Mesendoderm (in vitro differentiated cells): Measurements from ENCODE around the gene TCF12.
A peak's percentile ranks its signal among the peaks of the same experiment; 100 is the strongest.

Experiments
- DNase-seq: peaks from one replicate; pipeline ENCODE4 v3.0.0; 2013
- H2AK5ac ChIP-seq: 2 replicates; pipeline ENCODE4 v1.6.1; 2013; ENCODE audit warnings: low read length, inconsistent platforms
- H2BK120ac ChIP-seq: 2 replicates; pipeline ENCODE4 v1.6.1; 2013; ENCODE audit warnings: low read depth, mild to moderate bottlenecking, low read length, moderate library complexity, mixed read lengths
- H2BK15ac ChIP-seq: replicated peaks from 2 replicates; pipeline ENCODE4 v1.6.1; 2013; ENCODE audit warnings: low read depth, mild to moderate bottlenecking, moderate library complexity
- H2BK5ac ChIP-seq: 2 replicates; pipeline ENCODE4 v1.6.1; 2013; ENCODE audit warnings: low read length, inconsistent platforms
- H3K18ac ChIP-seq: 2 replicates; pipeline ENCODE4 v1.6.1; 2013; ENCODE audit warnings: mild to moderate bottlenecking, low read length, mixed read lengths
- H3K23ac ChIP-seq: one replicate; pipeline ENCODE4 v1.6.1; 2013; ENCODE audit warnings: low read length
- H3K27ac ChIP-seq: 2 replicates; pipeline ENCODE4 v1.5.1; 2013; ENCODE audit warnings: low read depth, mild to moderate bottlenecking, inconsistent platforms, low read length, moderate library complexity
- H3K27me3 ChIP-seq: 2 replicates; pipeline ENCODE4 v1.6.1; 2013; ENCODE audit warnings: low read length, control low read depth, mild to moderate bottlenecking, inconsistent platforms; ENCODE audit not compliant: insufficient read depth, poor library complexity
- H3K36me3 ChIP-seq: 2 replicates; pipeline ENCODE4 v1.6.1; 2013; ENCODE audit warnings: low read length, inconsistent platforms; ENCODE audit not compliant: control insufficient read depth, insufficient read depth
- H3K4ac ChIP-seq: one replicate; pipeline ENCODE4 v1.6.1; 2013; ENCODE audit warnings: low read depth, mild to moderate bottlenecking, low read length, moderate library complexity
- H3K4me1 ChIP-seq: 2 replicates; pipeline ENCODE4 v1.6.1; 2013; ENCODE audit warnings: low read depth, low read length, inconsistent platforms; ENCODE audit not compliant: control insufficient read depth
- H3K4me2 ChIP-seq: 2 replicates; pipeline ENCODE4 v1.6.1; 2013; ENCODE audit warnings: low read length
- H3K4me3 ChIP-seq: 2 replicates; pipeline ENCODE4 v1.5.1; 2013; ENCODE audit warnings: mild to moderate bottlenecking, low read length
- H3K56ac ChIP-seq: one replicate; pipeline ENCODE4 v1.6.1; 2013; ENCODE audit warnings: low read length
- H3K79me1 ChIP-seq: 2 replicates; pipeline ENCODE4 v1.6.1; 2013; ENCODE audit warnings: low read length, inconsistent platforms
- H3K79me2 ChIP-seq: 2 replicates; pipeline ENCODE4 v1.6.1; 2013; ENCODE audit warnings: mild to moderate bottlenecking, low read length; ENCODE audit not compliant: control insufficient read depth, insufficient read depth
- H3K9ac ChIP-seq: 2 replicates; pipeline ENCODE4 v1.6.1; 2013; ENCODE audit warnings: low read length, inconsistent platforms
- H4K5ac ChIP-seq: one replicate; pipeline ENCODE4 v1.6.1; 2013; ENCODE audit warnings: low read length
- H4K8ac ChIP-seq: one replicate; pipeline ENCODE4 v1.6.1; 2013; ENCODE audit warnings: low read depth, mild to moderate bottlenecking, control low read depth, low read length, moderate library complexity
- WGBS: extraction: QIAGEN DNeasy Blood & Tissue Kit; methylation state at CpG from one replicate; pipeline ENCODE4 v1.1.7; 2013; ENCODE audit warnings: low lambda C conversion rate, missing lambda C conversion rate; ENCODE audit not compliant: insufficient coverage; ENCODE audit errors: extremely low coverage; 5-methylcytosine and 5-hydroxymethylcytosine counted together

The TCF12 gene

DNA sequence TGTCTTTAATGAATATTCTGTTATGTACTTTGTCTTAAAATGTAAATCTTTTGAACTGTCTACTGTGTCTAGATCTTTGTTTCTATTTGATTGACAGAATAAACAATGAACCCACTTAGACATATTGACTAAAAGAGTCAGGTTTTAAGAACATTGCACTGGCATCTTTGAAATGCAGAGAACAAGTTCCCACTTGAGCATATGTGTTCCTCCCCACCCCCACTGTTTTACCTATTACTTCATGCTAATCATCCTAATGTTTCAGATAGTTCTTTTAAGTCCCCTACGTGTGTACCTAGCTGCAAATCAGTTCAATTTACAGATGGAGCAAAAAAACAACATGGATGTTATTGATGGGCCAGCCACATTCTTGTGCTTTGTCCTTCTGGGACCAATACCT, 11.7 kb upstream of the TCF12 start:
- Histone ChIP-seq H3K9ac (no peak overlapping the region), H3K23ac (no peak overlapping the region), H3K4ac (no peak overlapping the region), H3K27ac (no peak overlapping the region), H2BK120ac (no peak overlapping the region), H3K36me3 (no peaks in the 10 kb centered on the region), H3K79me1 (no peaks in the 10 kb centered on the region), H2BK15ac (no peak overlapping the region), H3K4me1 (no peaks in the 10 kb centered on the region), H3K56ac (no peak overlapping the region), H3K79me2 (no peaks in the 10 kb centered on the region), H3K27me3 (no peaks in the 10 kb centered on the region), H2BK5ac (no peak overlapping the region), H4K5ac (no peak overlapping the region), H2AK5ac (no peak overlapping the region), H3K4me2 (no peak overlapping the region), H3K18ac (no peak overlapping the region), H4K8ac (no peak overlapping the region), H3K4me3 (no peak overlapping the region)
- no CpG with 5 or more reads among the region's 1 CpG for WGBS
- DNase-seq, result no peak

- Histone ChIP-seq H3K23ac (no peak overlapping the region), H3K36me3 (no peaks in the 10 kb centered on the region), H2AK5ac (no peak overlapping the region), H3K4me1 (no peaks in the 10 kb centered on the region), H3K27me3 (no peaks in the 10 kb centered on the region), H2BK15ac (no peak overlapping the region), H3K9ac (no peak overlapping the region), H3K4me2 (no peak overlapping the region), H4K5ac (no peak overlapping the region), H3K79me2 (no peaks in the 10 kb centered on the region), H2BK120ac (no peak overlapping the region), H3K4me3 (no peak overlapping the region), H4K8ac (no peak overlapping the region), H2BK5ac (no peak overlapping the region), H3K56ac (no peak overlapping the region), H3K4ac (no peak overlapping the region), H3K18ac (no peak overlapping the region), H3K27ac (no peak overlapping the region), H3K79me1 (no peaks in the 10 kb centered on the region)
- DNase-seq, result no peak
- no CpG with 5 or more reads among the region's 7 CpGs for WGBS
These were observed 7.6 kb upstream of the TCF12 start for GRCh38 chr15:56910801-56911200.

- H3K18ac ChIP-seq, result no peak overlapping the region
- no peak overlapping the region for H4K8ac ChIP-seq
- no peaks in the 10 kb centered on the region for H3K79me2 ChIP-seq
- H3K4me1 ChIP-seq, result no peaks in the 10 kb centered on the region
- H4K5ac ChIP-seq, result no peak overlapping the region
- no peaks in the 10 kb centered on the region for H3K36me3 ChIP-seq
- no peak overlapping the region for H2BK5ac ChIP-seq
- H3K27ac ChIP-seq, result no peak overlapping the region
- no peaks in the 10 kb centered on the region for H3K27me3 ChIP-seq
- no peak overlapping the region for H3K4ac ChIP-seq
- H3K23ac ChIP-seq, result no peak overlapping the region
- no peak overlapping the region for H2BK120ac ChIP-seq
- H3K56ac ChIP-seq, result no peak overlapping the region
- no peak for DNase-seq
- no peak overlapping the region for H2AK5ac ChIP-seq
- H3K4me2 ChIP-seq, result no peak overlapping the region
- H3K9ac ChIP-seq, result no peak overlapping the region
- no CpG with 5 or more reads among the region's 3 CpGs for WGBS
- no peak overlapping the region for H3K4me3 ChIP-seq
- no peak overlapping the region for H2BK15ac ChIP-seq
- no peaks in the 10 kb centered on the region for H3K79me1 ChIP-seq
These were observed 5.2 kb upstream of the TCF12 start for GRCh38 chr15:56913241-56913640.

- H3K9ac ChIP-seq, result no peak overlapping the region
These were observed 4.8 kb upstream of the TCF12 start for GRCh38 chr15:56913670-56914069.

DNA sequence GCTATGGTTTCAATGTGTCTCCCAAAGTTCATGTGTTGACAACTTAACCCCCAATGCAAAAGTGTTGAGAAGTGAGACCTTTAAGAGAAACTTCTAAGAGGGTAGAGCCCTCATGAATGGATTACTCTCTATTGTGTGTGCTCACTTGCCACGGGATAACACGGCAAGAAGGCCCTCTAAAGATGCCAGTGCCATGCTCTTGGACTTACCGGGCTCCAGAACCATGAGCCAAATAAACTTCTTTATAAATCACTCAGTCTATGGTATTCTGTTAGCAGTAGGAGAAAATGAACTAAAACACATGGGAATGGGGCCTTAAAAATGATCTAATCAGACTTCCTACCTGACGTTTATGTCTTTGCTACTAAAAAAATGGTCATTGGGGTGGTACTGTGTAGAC, 2.6 kb upstream of the TCF12 start:
- no CpG with 5 or more reads among the region's 4 CpGs for WGBS
- no peaks in the 10 kb centered on the region for H3K36me3 ChIP-seq

More at GRCh38 chr15:56913670-56914069, 4.8 kb upstream of the TCF12 start:
- no peak overlapping the region for H4K5ac ChIP-seq
- H3K79me1 ChIP-seq, result no peaks in the 10 kb centered on the region
- no peak overlapping the region for H2BK5ac ChIP-seq
- no peak overlapping the region for H4K8ac ChIP-seq
- no peaks in the 10 kb centered on the region for H3K36me3 ChIP-seq
- no peak overlapping the region for H3K4me3 ChIP-seq
- peak; percentile 55 for DNase-seq
- no peak overlapping the region for H2BK15ac ChIP-seq
- H2BK120ac ChIP-seq, result no peak overlapping the region
- H3K18ac ChIP-seq, result no peak overlapping the region
- H3K27me3 ChIP-seq, result no peaks in the 10 kb centered on the region
- H3K23ac ChIP-seq, result no peak overlapping the region
- H3K79me2 ChIP-seq, result no peaks in the 10 kb centered on the region
- no peak overlapping the region for H3K56ac ChIP-seq
- H3K4me1 ChIP-seq, result no peaks in the 10 kb centered on the region
- no CpG with 5 or more reads among the region's 2 CpGs for WGBS
- H3K4ac ChIP-seq, result no peak overlapping the region
- H2AK5ac ChIP-seq, result no peak overlapping the region
- H3K4me2 ChIP-seq, result no peak overlapping the region
- H3K27ac ChIP-seq, result no peak overlapping the region

DNA sequence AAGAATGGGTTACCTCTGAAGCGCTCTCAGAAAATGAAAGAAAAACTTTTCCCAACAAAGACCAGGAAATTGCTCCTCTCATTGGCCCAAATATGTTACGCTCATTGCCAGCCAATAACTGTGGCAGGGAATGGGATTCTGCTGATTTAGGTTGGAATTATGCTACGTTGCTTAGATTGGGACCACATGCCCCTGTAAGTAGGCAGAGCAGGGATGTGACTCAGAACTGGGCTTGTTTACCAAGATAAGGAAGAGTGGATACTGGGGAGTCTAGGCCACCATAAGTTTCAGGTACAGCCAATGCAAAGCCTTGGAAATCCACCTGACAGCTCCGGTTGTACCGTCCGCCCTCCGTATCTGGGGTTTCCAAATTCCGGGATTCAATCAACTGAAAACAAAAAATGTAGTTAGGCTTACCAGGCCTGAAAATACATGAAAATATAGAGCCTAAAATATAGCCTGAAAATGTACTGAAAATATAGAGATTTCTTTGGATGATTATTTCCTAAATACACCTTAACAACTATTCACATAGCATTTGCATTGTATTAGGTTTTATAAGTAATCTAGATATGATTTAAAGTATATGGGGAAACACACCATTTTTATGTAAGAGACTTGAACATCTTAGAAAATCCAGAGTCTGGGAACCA, 1.5 kb upstream of the TCF12 start:
- Histone ChIP-seq H3K4me2 (no peak overlapping the region), H3K56ac (no peak overlapping the region), H4K8ac (no peak overlapping the region), H3K79me2 (peaks cover 14% of the 10 kb centered on the region), H3K27me3 (no peaks in the 10 kb centered on the region), H2BK120ac (no peak overlapping the region), H3K4me3 (no peak overlapping the region), H3K9ac (no peak overlapping the region), H3K36me3 (no peaks in the 10 kb centered on the region), H3K4ac (no peak overlapping the region), H3K4me1 (no peaks in the 10 kb centered on the region), H3K23ac (no peak overlapping the region), H2AK5ac (no peak overlapping the region), H2BK15ac (no peak overlapping the region), H2BK5ac (no peak overlapping the region), H4K5ac (no peak overlapping the region), H3K27ac (no peak overlapping the region), H3K79me1 (no peaks in the 10 kb centered on the region), H3K18ac (no peak overlapping the region)
- DNase-seq, result no peak
- WGBS, result no CpG with 5 or more reads among the region's 8 CpGs

More for the DNA sequence above, 2.6 kb upstream of the TCF12 start:
- Histone ChIP-seq H2BK120ac (no peak overlapping the region), H3K56ac (no peak overlapping the region), H3K18ac (no peak overlapping the region), H3K27ac (no peak overlapping the region), H3K4ac (no peak overlapping the region), H2BK5ac (no peak overlapping the region), H4K8ac (no peak overlapping the region), H2AK5ac (no peak overlapping the region), H3K9ac (no peak overlapping the region), H3K4me3 (no peak overlapping the region), H3K79me2 (peaks cover 14% of the 10 kb centered on the region), H3K27me3 (no peaks in the 10 kb centered on the region), H3K23ac (no peak overlapping the region), H3K4me1 (no peaks in the 10 kb centered on the region), H3K4me2 (no peak overlapping the region), H3K79me1 (no peaks in the 10 kb centered on the region), H4K5ac (no peak overlapping the region), H2BK15ac (no peak overlapping the region)
- no peak for DNase-seq
